GM12872 (cell line): ENCODE measurements around the gene AMPD3.

Experiments
- CTCF ChIP-seq: IDR thresholded peaks from 3 replicates; pipeline ENCODE4 v1.5.1; 2011; ENCODE audit warnings: low read depth, mild to moderate bottlenecking, low read length, moderate library complexity; ENCODE audit not compliant: insufficient read depth

AMPD3 gene

DNA sequence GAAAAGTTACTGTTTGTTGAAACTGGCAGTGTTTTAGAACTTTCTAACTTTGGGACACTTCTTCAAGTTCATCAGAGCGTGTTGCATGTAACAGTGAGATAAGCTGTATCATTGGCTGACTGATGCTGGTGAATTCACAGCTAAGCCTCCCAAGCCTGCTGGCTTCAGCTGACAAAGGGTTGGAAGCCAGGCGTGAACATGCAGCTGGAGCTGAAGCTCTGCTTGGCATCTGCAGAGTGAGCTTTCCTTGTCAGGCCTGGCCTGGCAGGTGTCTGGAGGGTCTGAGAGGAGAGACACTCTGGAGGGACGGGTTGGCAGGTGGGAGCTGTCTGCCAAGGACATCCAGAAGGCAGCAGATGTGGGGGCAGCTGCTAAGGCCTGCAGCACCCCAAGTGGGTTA is 1.5 kb downstream of the AMPD3 start:
- TF ChIP-seq CTCF, result no peak

DNA sequence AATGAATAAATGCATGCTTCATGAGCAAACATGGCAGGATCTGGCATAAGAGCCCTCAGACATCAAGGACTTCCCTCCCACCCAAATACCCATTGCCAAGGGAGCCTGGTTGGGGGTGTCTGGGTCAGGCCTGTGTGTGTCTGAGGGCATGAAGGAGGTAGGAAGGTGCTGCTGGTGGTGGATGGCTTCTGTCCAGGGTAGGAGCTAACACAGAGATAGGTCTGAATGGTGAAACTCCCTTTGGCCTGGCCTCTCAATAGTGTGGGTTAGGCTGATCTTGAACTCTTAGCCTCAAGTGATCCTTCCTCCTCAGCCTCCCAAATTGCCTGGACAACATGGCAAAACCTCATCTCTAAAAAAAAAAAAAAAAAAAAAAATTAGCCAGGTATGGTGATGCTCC is 2.8 kb downstream of the AMPD3 start:
- TF ChIP-seq CTCF, result no peak

- TF ChIP-seq CTCF, result no peak
Observed at GRCh38 chr11:10459029-10459970, 4.2 kb downstream of the AMPD3 start.

GRCh38 chr11:10460611-10461275 is 5.7 kb downstream of the AMPD3 start:
- TF ChIP-seq CTCF, result no peak

DNA sequence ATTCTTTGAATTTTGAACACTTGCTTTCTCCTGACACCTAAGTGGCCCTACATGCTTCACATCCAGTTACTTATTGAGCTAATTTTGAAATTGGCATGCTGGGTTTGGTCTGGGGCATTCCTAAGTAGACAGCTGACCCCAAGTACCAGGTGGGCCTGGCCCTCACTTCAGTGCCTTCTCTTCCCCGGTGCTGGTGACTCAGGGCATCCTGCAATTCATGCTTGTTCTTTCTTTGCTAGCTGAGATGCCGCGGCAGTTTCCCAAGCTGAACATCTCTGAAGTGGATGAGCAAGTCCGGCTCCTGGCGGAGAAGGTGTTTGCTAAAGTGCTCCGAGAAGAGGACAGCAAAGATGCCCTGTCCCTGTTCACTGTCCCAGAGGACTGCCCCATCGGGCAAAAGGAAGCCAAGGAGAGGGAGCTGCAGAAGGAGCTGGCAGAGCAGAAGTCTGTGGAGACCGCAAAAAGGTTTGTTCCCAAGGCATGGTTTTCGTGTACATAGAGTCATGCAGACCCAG is 6.3 kb downstream of the AMPD3 start:
- no peak for TF ChIP-seq CTCF

DNA sequence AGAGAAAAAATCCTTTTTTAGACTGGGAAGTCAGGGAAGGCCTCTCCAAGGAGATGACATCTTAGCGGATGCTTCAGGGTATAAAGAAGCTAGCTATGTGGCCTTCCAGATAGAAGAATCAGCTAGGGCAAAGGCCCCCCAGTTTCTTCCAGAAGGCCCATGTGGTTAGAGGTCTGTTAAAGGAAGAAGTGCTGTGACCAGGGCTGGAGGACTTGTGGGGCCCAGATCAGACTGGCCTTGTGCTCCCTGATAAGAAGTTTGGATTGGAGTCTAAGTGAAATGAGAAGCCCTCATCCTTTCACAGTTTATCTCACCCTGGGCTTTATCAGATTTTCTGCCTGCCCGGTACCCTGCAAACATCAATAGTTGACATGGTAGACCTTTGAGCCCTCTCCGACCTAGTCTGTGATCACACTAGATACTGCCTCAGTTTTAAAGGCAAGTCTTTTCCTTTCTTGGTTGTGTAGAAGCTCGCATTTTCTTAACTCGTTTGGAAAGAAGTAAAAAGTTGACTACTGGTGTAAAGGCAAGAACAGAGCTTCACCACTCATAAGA is 7.8 kb downstream of the AMPD3 start:
- no peak for TF ChIP-seq CTCF

DNA sequence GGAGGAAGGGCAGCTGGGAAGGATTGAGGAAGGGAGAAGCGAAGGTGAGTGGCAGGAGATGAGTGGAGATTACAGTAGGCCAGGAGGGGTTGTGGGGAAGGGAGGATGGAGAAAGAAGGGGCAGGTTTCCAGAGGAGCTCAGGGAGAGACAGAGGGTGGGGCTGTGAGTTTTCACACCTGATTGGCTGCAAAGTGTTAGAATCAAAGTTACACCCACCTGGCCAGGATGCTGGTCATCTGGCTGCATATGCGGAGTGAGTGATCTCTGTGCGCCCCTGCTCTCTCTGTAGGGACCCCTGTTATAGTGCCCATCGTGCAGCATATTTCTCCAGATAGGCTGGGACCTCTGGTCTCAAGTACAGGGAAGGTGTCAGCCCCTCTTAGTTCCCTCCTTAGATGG is 18.3 kb downstream of the AMPD3 start:
- no peak for TF ChIP-seq CTCF
